Measurements from ENCODE around the gene HDHD2.
"Not testable (repeated sequence)": the region's sequence is repeated elsewhere in the genome, so short reads cannot be mapped to it uniquely, and the experiment has no call there.

HDHD2 gene

DNA sequence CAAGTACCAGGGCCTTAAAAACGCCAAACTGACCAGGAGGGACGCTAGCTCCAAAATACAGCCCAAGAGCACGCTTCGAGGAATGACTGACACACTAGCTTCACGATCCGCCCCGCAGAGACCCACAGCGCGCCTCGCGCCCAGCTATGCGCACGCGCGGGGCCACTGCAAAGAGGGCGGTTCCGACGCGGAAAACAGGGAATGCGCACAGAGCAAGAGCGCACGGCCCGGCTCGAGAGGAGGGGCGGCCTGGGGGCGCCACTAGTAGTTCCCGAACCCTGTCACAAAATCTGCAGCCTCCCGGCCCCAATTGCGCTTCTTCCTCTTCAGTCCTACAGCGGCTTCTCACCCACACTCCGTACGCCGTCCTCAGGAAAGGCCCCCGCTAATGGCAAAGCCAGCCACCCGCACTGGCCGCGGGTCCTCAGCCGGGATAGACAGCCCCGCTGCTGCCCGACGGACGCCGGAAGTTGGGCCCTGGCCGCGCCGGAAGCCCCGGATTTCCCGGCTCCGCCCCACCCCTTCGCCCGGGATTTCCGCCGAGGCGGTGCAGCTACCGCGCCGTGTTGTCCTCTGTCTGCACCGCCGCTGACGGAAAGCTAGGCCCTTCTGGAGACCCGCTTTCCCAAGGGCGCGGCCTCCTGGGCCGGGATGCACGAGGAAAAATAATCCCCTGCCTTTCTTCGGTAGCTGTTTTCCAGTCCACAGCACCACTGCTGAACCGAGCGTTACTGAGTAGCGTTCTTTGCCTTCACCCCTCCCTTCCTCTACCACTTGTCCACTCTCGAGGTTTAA is at the start of gene HDHD2:
Gene HDHD2 (minus strand): TSS at position 472 of the 795 bp plus-strand sequence. CDS start 14,061 bp downstream, outside the sequence.
- peak; percentile 62 to 73 (median 66) for DNase-seq (ENCODE audit: low read depth in 2 of 3, low spot score in 2 of 3)

DNA sequence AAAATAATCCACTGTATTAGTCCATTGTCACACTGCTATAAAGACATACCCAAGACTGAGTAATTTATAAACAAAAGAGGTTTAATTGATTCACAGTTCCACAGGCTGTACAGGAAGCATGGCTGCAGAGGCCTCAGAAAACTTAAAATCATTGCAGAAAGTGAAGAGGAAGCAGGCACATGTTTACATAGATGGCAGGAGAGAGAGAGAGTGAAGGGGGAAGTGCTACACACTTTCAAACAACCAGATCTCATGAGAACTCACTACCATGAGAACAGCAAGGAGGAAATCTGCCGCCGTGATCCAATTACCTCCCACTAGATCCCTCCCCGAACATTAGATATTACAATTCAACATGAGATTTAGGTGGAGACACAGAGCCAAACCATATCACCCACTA is 45.7 kb upstream of the HDHD2 start:
- DNase-seq (ENCODE audit: low read depth in 2 of 3, low spot score in 2 of 3): not testable (repeated sequence)

DNA sequence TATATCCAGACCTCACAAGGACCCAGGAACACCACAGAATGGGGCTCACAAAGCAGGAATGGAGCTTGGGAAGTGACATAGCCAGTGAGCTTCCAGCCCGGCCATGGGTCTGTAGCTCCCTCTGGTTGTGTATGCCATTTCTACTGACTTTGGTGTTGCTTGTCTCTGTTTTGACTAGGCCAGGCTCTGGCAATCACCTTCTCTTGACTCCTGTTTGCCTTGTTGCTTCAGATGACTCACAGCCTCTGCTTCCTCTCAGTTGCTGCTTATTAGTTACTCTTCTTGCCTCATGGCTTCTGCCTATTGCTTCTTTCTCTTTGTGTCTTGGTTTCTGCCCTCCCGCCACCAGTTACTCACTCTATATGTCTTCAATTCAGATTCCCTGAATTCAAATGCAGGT is 41.7 kb upstream of the HDHD2 start:
- DNase-seq (ENCODE audit: low read depth in 2 of 3, low spot score in 2 of 3): no peak

DNA sequence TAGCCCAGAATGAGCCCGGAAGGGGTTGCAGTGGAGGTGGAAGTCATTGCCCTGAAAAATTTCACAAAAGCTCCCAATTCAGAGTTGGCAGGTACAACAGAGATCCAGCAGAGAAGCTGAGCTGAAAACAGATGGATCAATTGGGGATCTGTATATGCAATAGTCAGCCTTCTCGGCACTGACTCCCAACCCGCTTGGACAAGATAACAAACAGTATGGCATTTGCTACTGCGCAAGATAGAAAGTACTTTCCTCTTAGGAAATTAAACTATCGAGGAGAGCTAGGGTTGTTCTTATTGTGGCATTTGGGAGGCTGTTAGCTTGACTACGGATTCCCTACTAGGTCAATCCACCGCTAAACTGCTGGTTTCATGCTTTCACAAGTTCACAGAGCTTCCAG is 37.4 kb upstream of the HDHD2 start:
- no peak for DNase-seq (ENCODE audit: low read depth in 2 of 3, low spot score in 2 of 3)

DNA sequence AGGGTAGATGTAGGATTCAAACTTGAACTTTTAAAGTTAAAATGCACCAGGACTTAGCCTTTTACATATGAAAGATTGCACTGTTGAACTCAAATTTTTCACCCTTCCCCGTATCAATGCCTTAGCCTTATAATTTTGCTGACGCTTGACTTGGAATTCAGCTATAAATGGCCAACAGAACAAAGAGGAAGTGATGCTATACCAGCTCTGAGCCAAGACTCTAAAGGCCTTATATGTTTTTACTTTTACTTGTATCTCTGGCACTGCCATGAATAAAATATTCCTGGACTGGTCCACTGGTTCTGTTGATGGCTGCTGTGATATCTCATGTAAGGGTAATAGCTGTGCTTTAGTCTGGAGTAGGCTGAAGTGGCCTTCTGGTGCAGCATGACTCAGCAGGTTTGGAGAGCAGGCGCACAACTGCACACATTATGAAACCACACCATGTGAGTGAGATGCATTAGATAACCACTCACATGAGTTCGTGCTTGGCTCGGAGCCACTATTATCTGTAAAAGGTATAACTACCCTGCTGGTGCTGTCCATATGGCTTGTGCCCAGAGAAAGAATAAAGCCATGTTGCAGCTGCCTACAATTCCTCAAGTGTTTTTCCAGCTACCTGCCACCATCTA is 34.2 kb upstream of the HDHD2 start:
- DNase-seq (ENCODE audit: low read depth in 2 of 3, low spot score in 2 of 3): no peak

DNA sequence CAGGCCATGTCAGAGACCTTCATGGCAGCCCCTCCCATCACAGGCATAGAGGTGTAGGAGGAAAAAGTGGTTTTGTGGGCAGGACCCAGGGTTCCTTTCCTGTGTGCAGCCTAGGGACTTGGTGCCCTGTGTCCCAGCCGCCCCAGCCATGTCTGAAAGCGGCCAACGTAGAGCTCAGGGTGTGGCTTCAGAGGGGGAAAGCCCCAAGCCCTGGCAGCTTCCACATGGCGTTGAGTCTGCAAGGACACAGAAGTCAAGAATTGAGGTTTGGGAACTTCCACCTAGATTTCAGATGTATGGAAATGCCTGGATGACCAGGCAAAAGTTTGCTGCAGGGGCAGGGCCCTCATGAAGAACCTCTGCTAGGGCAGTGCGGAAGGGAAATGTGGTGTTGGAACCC is 31.9 kb upstream of the HDHD2 start:
- not testable (repeated sequence) for DNase-seq (ENCODE audit: low read depth in 2 of 3, low spot score in 2 of 3)

DNA sequence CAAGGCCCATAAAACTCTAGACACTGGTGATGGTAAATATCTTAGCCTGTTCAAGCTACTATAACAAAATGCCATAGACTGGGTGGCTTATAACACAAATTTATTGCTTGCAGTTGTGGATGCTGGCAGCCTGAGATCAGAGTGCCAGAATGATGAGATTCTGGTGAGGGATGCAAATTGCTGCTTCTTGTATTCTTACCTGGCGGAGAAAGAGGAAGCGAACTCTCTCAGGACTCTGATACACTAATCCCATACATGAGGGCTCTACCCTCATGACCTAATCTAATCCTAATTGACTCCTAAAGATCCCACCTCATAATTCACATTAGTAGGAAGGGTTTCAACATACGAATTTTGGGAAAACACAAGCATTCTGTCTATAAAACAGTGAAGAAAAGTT is 30.5 kb upstream of the HDHD2 start:
- no peak for DNase-seq (ENCODE audit: low read depth in 2 of 3, low spot score in 2 of 3)

GRCh38 chr18:47179520-47179919 is 29.2 kb upstream of the HDHD2 start:
- DNase-seq (ENCODE audit: low read depth in 2 of 3, low spot score in 2 of 3): no peak

DNA sequence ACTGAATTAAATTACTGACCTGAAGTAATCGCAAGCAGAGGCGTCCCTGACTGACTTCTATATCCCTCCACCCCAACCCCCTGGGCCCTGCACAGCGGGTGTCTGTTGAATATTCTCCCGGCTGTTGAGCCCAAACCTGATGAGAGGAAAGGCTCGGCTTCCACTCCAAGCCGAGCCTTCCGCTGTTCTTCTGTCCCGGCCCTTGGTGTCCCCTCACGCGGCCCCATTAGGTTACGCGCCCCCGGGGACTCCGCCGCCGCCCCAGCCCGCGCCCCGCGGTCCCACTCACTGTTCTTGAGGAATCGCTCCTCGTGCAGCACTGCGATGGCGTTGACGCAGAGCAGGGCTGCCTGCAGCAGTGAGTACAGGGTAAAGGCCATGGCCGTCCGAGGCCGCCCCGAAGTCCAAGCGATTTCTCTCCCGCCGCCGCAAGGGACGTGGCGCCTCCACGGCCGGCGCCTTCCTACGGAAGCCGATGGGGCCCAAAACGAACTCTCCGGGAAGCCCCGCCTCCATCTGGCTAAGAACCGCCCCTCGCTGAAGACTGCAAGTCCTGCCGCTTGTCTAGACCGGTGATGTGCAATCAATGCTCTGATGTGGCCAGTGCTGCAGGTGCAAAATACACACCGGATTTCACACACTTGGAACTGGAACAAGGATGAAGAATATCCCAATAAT is 25.7 kb upstream of the HDHD2 start, which contains the start of gene IER3IP1:
Gene IER3IP1 (minus strand): TSS at position 467 of the 678 bp plus-strand sequence. CDS start 87 bp downstream, at position 380.
- peak; percentile 65 to 82 (median 71) for DNase-seq (ENCODE audit: low read depth in 2 of 3, low spot score in 2 of 3)

- no peak for DNase-seq (ENCODE audit: low read depth in 2 of 3, low spot score in 2 of 3)
Measured at GRCh38 chr18:47175283-47175897, 25.1 kb upstream of the HDHD2 start.

DNA sequence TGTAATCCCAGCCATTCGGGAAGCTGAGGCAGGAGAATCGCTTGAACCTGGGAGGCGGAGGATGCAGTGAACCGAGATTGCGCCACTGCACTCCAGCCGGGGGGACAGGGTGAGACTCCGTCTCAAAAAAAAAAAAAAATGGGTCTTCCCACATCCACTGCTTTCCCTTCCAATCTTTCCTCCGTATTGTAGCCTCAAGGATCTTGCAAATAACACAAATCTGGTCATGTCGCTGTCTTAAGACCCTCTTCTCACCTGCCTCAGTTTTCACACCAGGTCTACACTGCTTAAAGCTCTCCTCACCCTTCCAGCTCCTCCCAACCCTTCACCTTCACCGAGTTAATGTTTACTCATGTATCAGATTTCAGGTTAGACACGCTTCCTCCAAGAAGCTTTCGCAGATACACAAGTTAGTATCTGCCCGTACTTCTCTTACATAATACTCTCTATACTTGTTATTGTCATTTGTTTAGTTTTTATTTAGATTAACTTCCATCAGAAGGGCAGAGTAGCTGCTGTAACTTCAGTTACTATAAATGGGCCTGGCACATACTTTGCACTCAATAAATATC is 24.3 kb upstream of the HDHD2 start:
- no peak for DNase-seq (ENCODE audit: low read depth in 2 of 3, low spot score in 2 of 3)

DNA sequence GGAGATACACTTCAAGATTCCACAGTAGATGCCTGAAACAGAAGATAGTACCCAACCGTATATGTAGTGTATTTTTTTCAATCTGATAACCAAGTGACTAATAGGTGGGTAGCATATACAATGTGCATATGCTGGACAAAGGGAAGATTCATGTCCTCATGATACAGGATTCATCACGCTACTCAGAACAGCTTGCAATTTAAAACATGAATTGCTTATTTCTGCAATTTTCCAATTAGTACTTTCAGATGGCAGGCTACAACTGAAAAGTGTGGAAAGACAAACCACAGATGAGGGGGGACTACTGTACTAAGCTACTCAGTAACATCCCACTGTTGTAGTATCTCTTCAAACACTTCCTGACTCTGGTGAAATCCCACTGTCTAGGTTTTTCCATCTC is 22.2 kb upstream of the HDHD2 start:
- DNase-seq (ENCODE audit: low read depth in 2 of 3, low spot score in 2 of 3): no peak

DNA sequence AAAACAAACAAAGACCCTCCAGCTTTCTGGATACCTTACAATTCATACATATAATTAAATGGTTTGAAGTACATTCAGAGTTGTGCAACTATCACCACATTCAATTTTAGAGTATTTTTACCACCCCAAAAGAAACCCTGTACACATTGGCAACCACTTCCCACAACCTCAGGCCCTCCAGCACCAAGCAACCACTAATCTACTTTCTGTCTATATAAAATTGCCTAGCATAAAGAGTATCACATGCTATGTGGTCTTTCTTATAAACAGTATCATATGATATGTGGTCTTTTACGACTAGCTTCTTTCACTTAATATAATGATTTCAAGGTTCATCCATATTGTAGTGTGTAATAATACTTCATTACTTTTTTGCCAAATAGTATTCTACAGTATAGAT is 18.6 kb upstream of the HDHD2 start:
- DNase-seq (ENCODE audit: low read depth in 2 of 3, low spot score in 2 of 3): no peak

DNA sequence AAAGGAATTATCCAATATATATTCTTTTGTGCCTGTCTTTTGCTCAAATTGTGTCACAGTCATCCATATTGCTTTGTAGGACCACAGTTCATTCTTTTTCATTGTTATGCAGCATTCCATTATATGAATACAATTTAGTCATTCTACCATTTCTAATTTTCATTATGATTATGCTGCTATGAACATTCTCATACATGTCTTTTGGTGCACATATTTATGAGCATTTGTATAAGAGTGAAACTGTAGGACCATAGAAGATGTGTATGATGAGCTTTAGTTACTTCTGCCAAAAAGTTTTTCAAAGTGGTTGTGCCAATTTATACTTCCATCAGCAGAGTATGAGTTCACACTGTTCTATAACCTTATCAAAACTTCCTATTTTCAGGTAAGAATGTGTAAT is 18.2 kb upstream of the HDHD2 start:
- DNase-seq (ENCODE audit: low read depth in 2 of 3, low spot score in 2 of 3): no peak

- no peak for DNase-seq (ENCODE audit: low read depth in 2 of 3, low spot score in 2 of 3)
Measured at GRCh38 chr18:47166294-47166693, 16.0 kb upstream of the HDHD2 start.

DNA sequence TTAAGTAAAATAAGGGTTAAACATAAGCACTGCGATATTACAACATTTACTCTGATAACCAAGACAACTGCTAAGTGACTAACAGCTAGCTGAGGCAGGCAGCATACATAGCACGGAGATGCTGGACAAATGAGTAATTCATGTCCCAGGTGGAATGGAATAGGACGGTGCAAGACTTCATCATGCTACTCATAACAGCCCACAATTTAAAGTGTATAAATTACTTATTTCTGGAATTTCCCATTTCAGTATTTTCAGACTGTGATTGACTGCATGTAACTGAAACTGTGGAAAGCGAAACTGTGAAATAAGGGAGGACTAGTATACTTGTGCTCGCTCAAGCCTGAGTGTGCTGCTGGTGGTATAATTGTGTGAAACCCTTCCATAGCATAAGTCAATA is 12.9 kb upstream of the HDHD2 start:
- no peak for DNase-seq (ENCODE audit: low read depth in 2 of 3, low spot score in 2 of 3)

DNA sequence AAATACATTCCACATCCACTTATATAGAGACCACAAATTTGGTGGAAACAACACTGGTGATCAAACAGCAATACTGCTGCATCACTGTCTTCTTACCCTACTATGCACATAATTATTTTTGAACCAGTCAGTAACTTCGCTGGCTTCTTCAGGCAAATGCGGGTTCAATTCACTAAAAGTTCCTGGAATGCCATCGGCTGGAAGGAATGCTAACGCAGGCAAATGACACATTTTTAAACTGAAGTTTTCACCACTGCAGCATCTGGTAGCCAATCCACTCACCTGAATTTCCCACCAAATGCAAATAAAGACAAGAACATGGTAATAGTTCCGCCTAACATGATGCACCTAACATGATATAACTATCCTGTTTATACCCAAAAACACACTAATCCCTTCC is 10.0 kb upstream of the HDHD2 start:
- DNase-seq (ENCODE audit: low read depth in 2 of 3, low spot score in 2 of 3): no peak

- DNase-seq (ENCODE audit: low read depth in 2 of 3, low spot score in 2 of 3): not testable (repeated sequence)
Measured at GRCh38 chr18:47158404-47158803, 8.1 kb upstream of the HDHD2 start.

DNA sequence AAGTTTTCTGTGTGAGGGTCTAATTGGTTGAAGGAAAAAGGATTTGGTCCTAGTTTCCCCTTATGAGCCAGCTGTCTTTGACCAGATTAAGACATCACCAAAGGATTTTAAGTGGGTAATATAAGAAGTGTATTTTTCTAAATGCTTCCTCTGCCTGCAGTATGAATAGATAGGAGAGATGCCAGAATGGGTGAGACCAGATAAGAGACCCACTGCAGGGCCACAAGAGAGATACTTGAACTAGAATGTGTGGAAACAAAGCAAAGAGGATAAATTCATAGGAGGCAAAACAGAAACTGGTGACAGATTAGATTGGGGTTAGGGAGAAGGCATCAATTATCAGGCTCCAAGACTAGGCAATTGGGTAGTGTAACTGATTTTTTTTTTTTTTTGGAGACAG is 1.1 kb upstream of the HDHD2 start:
- DNase-seq (ENCODE audit: low read depth in 2 of 3, low spot score in 2 of 3): no peak

GRCh38 chr18:47150824-47151366 is 595 bp upstream of the HDHD2 start:
- DNase-seq (ENCODE audit: low read depth in 2 of 3, low spot score in 2 of 3): no peak

GRCh38 chr18:47149457-47150028 is 757 bp downstream of the HDHD2 start:
- DNase-seq (ENCODE audit: low read depth in 2 of 3, low spot score in 2 of 3): no peak
